Eye (tissue), 1 donor: ENCODE results near the gene AKT1.
"Not testable (repeated sequence)": the region's sequence is repeated elsewhere in the genome, so short reads cannot be mapped to it uniquely, and the experiment has no call there.

Experiments
- DNase-seq: peaks from one replicate; pipeline ENCODE4 v3.0.0-alpha.2; 2015

AKT1 gene

GRCh38 chr14:104794993-104795780, at the start of gene AKT1:
Gene AKT1 (minus strand): TSS chr14:104795748. CDS start chr14:104792643, 3,105 bp downstream.
- no peak for DNase-seq

GRCh38 chr14:104845033-104845666, 49.6 kb upstream of the AKT1 start:
- no peak for DNase-seq

GRCh38 chr14:104844306-104845032, 48.9 kb upstream of the AKT1 start:
- DNase-seq: peak; percentile 46

- DNase-seq: peak; percentile 74
Measured at GRCh38 chr14:104843442-104844305, 48.1 kb upstream of the AKT1 start.

GRCh38 chr14:104843006-104843405, 47.5 kb upstream of the AKT1 start:
- DNase-seq: no peak

GRCh38 chr14:104841730-104842129, 46.2 kb upstream of the AKT1 start:
- DNase-seq: no peak

GRCh38 chr14:104836171-104836935, 40.8 kb upstream of the AKT1 start:
- DNase-seq: not testable (repeated sequence)

GRCh38 chr14:104830781-104831180, 35.2 kb upstream of the AKT1 start:
- no peak for DNase-seq

GRCh38 chr14:104827177-104828055, 31.9 kb upstream of the AKT1 start:
- peak; percentile 59 for DNase-seq

GRCh38 chr14:104826861-104827176, 31.3 kb upstream of the AKT1 start:
- peak; percentile 55 for DNase-seq

- DNase-seq: peak; percentile 96
Measured at GRCh38 chr14:104826189-104826860, 30.8 kb upstream of the AKT1 start.

- DNase-seq: no peak
Measured at GRCh38 chr14:104824353-104824997, 28.9 kb upstream of the AKT1 start.

- no peak for DNase-seq
Measured at GRCh38 chr14:104822821-104823615, 27.5 kb upstream of the AKT1 start.

- DNase-seq: no peak
Measured at GRCh38 chr14:104821971-104822608, 26.5 kb upstream of the AKT1 start.

GRCh38 chr14:104821229-104821945, 25.8 kb upstream of the AKT1 start:
- no peak for DNase-seq

GRCh38 chr14:104820669-104821228, 25.2 kb upstream of the AKT1 start:
- DNase-seq: peak; percentile 77

GRCh38 chr14:104819361-104819781, 23.8 kb upstream of the AKT1 start:
- DNase-seq: no peak
